WTC11 (cell line): ENCODE results near the gene VWA8. TPM values are rescaled to one million over a fixed set of nuclear protein-coding genes. Genes with fewer than 3 reads are reported as not detected.
"Not testable (repeated sequence)": the region's sequence is repeated elsewhere in the genome, so short reads cannot be mapped to it uniquely, and the experiment has no call there.

Source experiments
- ATAC-seq: fragments of 200-7000 bp; cut with Tn5 transposase; 2 replicates; pipeline ENCODE4 v1.10.0; 2021; ENCODE audit warnings: mild to moderate bottlenecking, moderate library complexity
- CTCF ChIA-PET: fragments of 300-600 bp; sonication (Branson Sonifier 250); formaldehyde crosslinking; loops from one replicate; lab custom pipeline; 2021; ENCODE audit warnings: antibody characterized with exemption; lab: Charles Lee
- POLR2A ChIA-PET: fragments of 350-600 bp; sonication (Branson Sonifier 250); formaldehyde crosslinking; loops from one replicate; lab custom pipeline; 2021; ENCODE audit warnings: antibody characterized with exemption; lab: Charles Lee
- DNase-seq: peaks from one replicate; pipeline ENCODE4 v3.0.0; 2021; ENCODE audit warnings: low spot score
- H3K27ac Mint-ChIP-seq: 2 replicates; pipeline ENCODE4 v1.8.0; 2021; ENCODE audit warnings: mixed read lengths
- H3K27me3 Mint-ChIP-seq: 2 replicates; pipeline ENCODE4 v1.8.0; 2021; ENCODE audit warnings: low read depth, mild to moderate bottlenecking, moderate library complexity, mixed read lengths
- H3K36me3 Mint-ChIP-seq: 2 replicates; pipeline ENCODE4 v1.8.0; 2021; ENCODE audit warnings: mixed read lengths
- H3K4me1 Mint-ChIP-seq: 2 replicates; pipeline ENCODE4 v1.8.0; 2022; ENCODE audit warnings: mixed read lengths
- H3K4me3 Mint-ChIP-seq: 2 replicates; pipeline ENCODE4 v1.8.0; 2021; ENCODE audit warnings: mild to moderate bottlenecking, moderate library complexity, mixed read lengths
- H3K9me3 Mint-ChIP-seq: 2 replicates; pipeline ENCODE4 v1.8.0; 2021; ENCODE audit warnings: mixed read lengths
- E2F4 ChIP-seq: sonication (generic); formaldehyde crosslinking; IDR thresholded peaks from 2 replicates; pipeline ENCODE4 v1.8.1; 2022; ENCODE audit warnings: low read depth, mild to moderate bottlenecking, moderate library complexity, missing genetic modification reagents, borderline replicate concordance
- FOXJ3 ChIP-seq: sonication (generic); formaldehyde crosslinking; IDR thresholded peaks from 2 replicates; pipeline ENCODE4 v1.9.0; 2021; ENCODE audit warnings: missing genetic modification reagents, mild to moderate bottlenecking, borderline replicate concordance
- FOXP1 ChIP-seq: sonication (generic); formaldehyde crosslinking; IDR thresholded peaks from 2 replicates; pipeline ENCODE4 v1.8.0; 2022; ENCODE audit warnings: missing genetic modification reagents, mild to moderate bottlenecking, moderate library complexity, borderline replicate concordance
- HMGXB4 ChIP-seq: sonication (generic); formaldehyde crosslinking; IDR thresholded peaks from 2 replicates; pipeline ENCODE4 v1.8.1; 2023; ENCODE audit warnings: mild to moderate bottlenecking, moderate library complexity, missing genetic modification reagents
- IRF2 ChIP-seq: sonication (generic); formaldehyde crosslinking; IDR thresholded peaks from 2 replicates; pipeline ENCODE4 v1.8.0; 2022; ENCODE audit warnings: low read depth, missing genetic modification reagents, borderline replicate concordance
- JUN ChIP-seq: sonication (generic); formaldehyde crosslinking; IDR thresholded peaks from 2 replicates; pipeline ENCODE4 v1.8.0; 2023; ENCODE audit warnings: mild to moderate bottlenecking, missing genetic modification reagents
- NFE2L1 ChIP-seq: sonication (generic); formaldehyde crosslinking; IDR thresholded peaks from 2 replicates; pipeline ENCODE4 v1.8.1; 2023; ENCODE audit warnings: missing genetic modification reagents
- NFYB ChIP-seq: sonication (generic); formaldehyde crosslinking; conservative IDR thresholded peaks from 2 replicates; pipeline ENCODE4 v1.8.0; 2022; ENCODE audit warnings: low read depth, missing genetic modification reagents
- PRDM15 ChIP-seq: sonication (generic); formaldehyde crosslinking; IDR thresholded peaks from 2 replicates; pipeline ENCODE4 v1.8.0; 2022; ENCODE audit warnings: missing genetic modification reagents
- SMAD3 ChIP-seq: sonication (generic); formaldehyde crosslinking; IDR thresholded peaks from 2 replicates; pipeline ENCODE4 v1.8.0; 2022; ENCODE audit warnings: missing genetic modification reagents, mild to moderate bottlenecking, borderline replicate concordance
- SMAD4 ChIP-seq: sonication (generic); formaldehyde crosslinking; IDR thresholded peaks from 2 replicates; pipeline ENCODE4 v1.8.0; 2022; ENCODE audit warnings: mild to moderate bottlenecking, missing genetic modification reagents
- SP1 ChIP-seq: sonication (generic); formaldehyde crosslinking; conservative IDR thresholded peaks from 2 replicates; pipeline ENCODE4 v1.8.1; 2022; ENCODE audit warnings: missing genetic modification reagents
- TCF7 ChIP-seq: sonication (generic); formaldehyde crosslinking; IDR thresholded peaks from 2 replicates; pipeline ENCODE4 v1.8.0; 2022; ENCODE audit warnings: mild to moderate bottlenecking, low read depth, missing genetic modification reagents, moderate library complexity
- TEAD1 ChIP-seq: sonication (generic); formaldehyde crosslinking; IDR thresholded peaks from 2 replicates; pipeline ENCODE4 v1.8.0; 2022; ENCODE audit warnings: mild to moderate bottlenecking, missing genetic modification reagents
- ZNF263 ChIP-seq: sonication (generic); formaldehyde crosslinking; IDR thresholded peaks from 2 replicates; pipeline ENCODE4 v1.8.1; 2022; ENCODE audit warnings: low read depth, mild to moderate bottlenecking, moderate library complexity, missing genetic modification reagents
- total RNA-seq: library from RNA; stranded (reverse); gene quantifications from 3 replicates; pipeline ENCODE4 v1.2.3, GENCODE V29; 2021
- TF ChIP-seq, protein P1 (sequence below): sonication (generic); formaldehyde crosslinking; IDR thresholded peaks from 2 replicates; pipeline ENCODE4 v1.8.1; 2023; ENCODE audit warnings: mild to moderate bottlenecking, missing genetic modification reagents
- TF ChIP-seq, protein P2 (sequence below): fragments of 250-450 bp; sonication (Bioruptor Pico); IDR thresholded peaks from 2 replicates; pipeline ENCODE4 v1.9.0; 2021; ENCODE audit warnings: mild to moderate bottlenecking

VWA8 gene
- total RNA-seq, 1 experiment from 2014 or later: 19.9 TPM

DNA sequence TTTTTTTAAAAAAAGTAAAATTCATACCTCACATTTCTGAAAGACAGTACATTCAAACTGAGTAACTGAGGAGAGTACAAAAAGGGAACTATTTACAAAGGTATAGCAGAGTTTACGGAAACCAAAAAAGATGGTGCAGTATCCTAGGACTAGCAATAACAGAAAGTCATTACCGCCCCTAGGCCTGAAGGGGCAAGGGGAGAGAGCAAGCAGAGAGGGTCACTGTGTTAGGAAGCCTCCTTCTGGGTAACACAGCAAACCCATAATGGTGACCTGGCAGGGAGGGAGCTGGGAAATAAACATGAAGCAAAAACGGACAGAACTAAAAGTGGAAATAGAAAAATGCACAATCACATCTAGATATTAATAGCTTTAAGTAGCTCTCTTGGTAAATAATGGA, 8.2 kb downstream of the VWA8 start (continued):
- TF ChIP-seq PRDM15 (CRISPR knock-in tag) (no peak), FOXP1 (CRISPR knock-in tag) (no peak)

DNA sequence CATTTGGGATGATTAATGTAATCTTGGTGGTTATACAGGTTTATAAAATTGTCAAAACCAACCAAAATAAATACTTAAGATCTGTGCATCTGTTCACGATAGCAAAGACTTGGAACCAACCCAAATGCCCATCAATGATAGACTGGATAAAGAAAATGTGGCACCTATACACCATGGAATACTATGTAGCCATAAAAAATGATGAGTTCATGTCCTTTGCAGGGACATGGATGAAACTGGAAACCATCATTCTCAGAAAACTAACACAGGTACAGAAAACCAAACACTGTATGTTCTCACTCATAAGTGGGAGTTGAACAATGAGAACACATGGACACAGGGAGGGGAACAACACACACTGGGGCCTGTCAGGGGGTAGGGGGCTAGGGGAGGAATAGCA, 11.8 kb downstream of the VWA8 start:
- peaks cover 13% of the 10 kb centered on the region for H3K4me1 Mint-ChIP-seq
- H3K27ac Mint-ChIP-seq, H3K4me3 Mint-ChIP-seq, ATAC-seq, POLR2A ChIA-PET, CTCF ChIA-PET, DNase-seq, H3K27me3 Mint-ChIP-seq: not testable (repeated sequence)
- peaks cover 29% of the 10 kb centered on the region for H3K36me3 Mint-ChIP-seq
- H3K9me3 Mint-ChIP-seq: peaks cover 10% of the 10 kb centered on the region

DNA sequence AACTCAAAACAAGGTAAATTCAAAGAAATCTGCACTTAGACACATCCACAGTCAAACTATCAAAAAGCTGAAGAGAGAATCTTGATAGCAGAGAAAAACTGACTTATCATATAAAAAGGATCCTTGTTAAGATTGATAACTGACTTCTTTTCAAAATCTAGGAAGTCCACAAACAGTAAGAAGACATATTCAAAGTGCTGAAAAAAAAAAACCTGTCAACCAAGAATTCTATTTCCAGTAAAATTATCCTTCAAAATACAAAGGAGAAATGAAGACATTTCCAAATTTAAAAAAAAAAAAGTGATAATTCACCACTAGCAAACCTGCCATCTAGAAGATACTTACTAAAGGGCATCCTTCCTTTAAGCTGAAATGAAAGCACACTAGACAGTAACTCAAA, 15.0 kb downstream of the VWA8 start:
- ChIA-PET POLR2A (no interaction called here), CTCF (interaction anchor here (0.7 kb wide), 1 partner anchor 79 kb away, joined by 4 read pairs; no protein-coding TSS in a partner anchor)
- Mint-ChIP-seq H3K27me3 (no peaks in the 10 kb centered on the region), H3K4me1 (peaks cover 11% of the 10 kb centered on the region), H3K4me3 (no peak overlapping the region), H3K9me3 (peaks cover 10% of the 10 kb centered on the region), H3K36me3 (peaks cover 29% of the 10 kb centered on the region), H3K27ac (no peak overlapping the region)
- TF ChIP-seq IRF2 (CRISPR knock-in tag) (no peak), TCF7 (CRISPR knock-in tag) (no peak), SMAD4 (no peak), NFE2L1 (no peak), SMAD3 (CRISPR knock-in tag) (no peak), SP1 (CRISPR knock-in tag) (no peak), TEAD1 (CRISPR knock-in tag) (no peak), E2F4 (CRISPR knock-in tag) (no peak), HMGXB4 (CRISPR knock-in tag) (no peak), FOXP1 (CRISPR knock-in tag) (no peak), NFYB (CRISPR knock-in tag) (no peak), FOXJ3 (no peak), JUN (no peak), ZNF263 (CRISPR knock-in tag) (no peak)
- TF ChIP-seq, protein P1, sequence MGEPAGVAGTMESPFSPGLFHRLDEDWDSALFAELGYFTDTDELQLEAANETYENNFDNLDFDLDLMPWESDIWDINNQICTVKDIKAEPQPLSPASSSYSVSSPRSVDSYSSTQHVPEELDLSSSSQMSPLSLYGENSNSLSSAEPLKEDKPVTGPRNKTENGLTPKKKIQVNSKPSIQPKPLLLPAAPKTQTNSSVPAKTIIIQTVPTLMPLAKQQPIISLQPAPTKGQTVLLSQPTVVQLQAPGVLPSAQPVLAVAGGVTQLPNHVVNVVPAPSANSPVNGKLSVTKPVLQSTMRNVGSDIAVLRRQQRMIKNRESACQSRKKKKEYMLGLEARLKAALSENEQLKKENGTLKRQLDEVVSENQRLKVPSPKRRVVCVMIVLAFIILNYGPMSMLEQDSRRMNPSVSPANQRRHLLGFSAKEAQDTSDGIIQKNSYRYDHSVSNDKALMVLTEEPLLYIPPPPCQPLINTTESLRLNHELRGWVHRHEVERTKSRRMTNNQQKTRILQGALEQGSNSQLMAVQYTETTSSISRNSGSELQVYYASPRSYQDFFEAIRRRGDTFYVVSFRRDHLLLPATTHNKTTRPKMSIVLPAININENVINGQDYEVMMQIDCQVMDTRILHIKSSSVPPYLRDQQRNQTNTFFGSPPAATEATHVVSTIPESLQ (CRISPR knock-in tag): no peak
- TF ChIP-seq, protein P2, sequence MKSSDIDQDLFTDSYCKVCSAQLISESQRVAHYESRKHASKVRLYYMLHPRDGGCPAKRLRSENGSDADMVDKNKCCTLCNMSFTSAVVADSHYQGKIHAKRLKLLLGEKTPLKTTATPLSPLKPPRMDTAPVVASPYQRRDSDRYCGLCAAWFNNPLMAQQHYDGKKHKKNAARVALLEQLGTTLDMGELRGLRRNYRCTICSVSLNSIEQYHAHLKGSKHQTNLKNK (CRISPR knock-in tag): no peak
- no peak for ATAC-seq
- DNase-seq: no peak
